Neural crest cell (in vitro differentiated cells): ENCODE data around the gene MOBP. TPM values are rescaled to one million over a fixed set of nuclear protein-coding genes. Genes with fewer than 3 reads are reported as not detected.

Source experiments
- DNase-seq: peaks from one replicate; pipeline ENCODE4 v3.0.0; 2021; ENCODE audit warnings: low read depth, mixed read lengths, low spot score
- H3K27ac Mint-ChIP-seq: one replicate; pipeline ENCODE4 v1.8.0; 2021; ENCODE audit warnings: mild to moderate bottlenecking, mixed read lengths; ENCODE audit not compliant: unreplicated experiment
- H3K27me3 Mint-ChIP-seq: 2 replicates; pipeline ENCODE4 v1.8.0; 2021; ENCODE audit warnings: low read depth, mild to moderate bottlenecking, mixed read lengths
- H3K36me3 Mint-ChIP-seq: 2 replicates; pipeline ENCODE4 v1.8.0; 2021; ENCODE audit warnings: low read depth, mild to moderate bottlenecking, mixed read lengths
- H3K4me1 Mint-ChIP-seq: 2 replicates; pipeline ENCODE4 v1.8.0; 2021; ENCODE audit warnings: mixed read lengths
- H3K4me3 Mint-ChIP-seq: one replicate; pipeline ENCODE4 v1.8.0; 2021; ENCODE audit warnings: mild to moderate bottlenecking, mixed read lengths
- H3K9me3 Mint-ChIP-seq: 2 replicates; pipeline ENCODE4 v1.8.0; 2021; ENCODE audit warnings: mixed read lengths
- CTCF ChIP-seq: fragments of 200-600 bp; sonication (generic); conservative IDR thresholded peaks from 2 replicates; pipeline ENCODE4 v1.5.0; 2021; ENCODE audit warnings: antibody characterized with exemption, mild to moderate bottlenecking
- total RNA-seq: library from RNA; stranded (reverse); gene quantifications from 2 replicates; pipeline ENCODE4 v1.2.1, GENCODE V29; 2021

The MOBP gene
- total RNA-seq, 1 donor from 2014 or later = not detected

GRCh38 chr3:39519103-39519502, 51.6 kb downstream of the MOBP start:
- no peak for DNase-seq
- H3K4me1 Mint-ChIP-seq = no peaks in the 10 kb centered on the region
- H3K4me3 Mint-ChIP-seq = no peak overlapping the region
- no peak for TF ChIP-seq CTCF
- H3K27me3 Mint-ChIP-seq = peaks cover 32% of the 10 kb centered on the region
- no peaks in the 10 kb centered on the region for H3K36me3 Mint-ChIP-seq
- no peaks in the 10 kb centered on the region for H3K9me3 Mint-ChIP-seq
- no peak overlapping the region for H3K27ac Mint-ChIP-seq

- TF ChIP-seq CTCF = no peak
- peaks cover 32% of the 10 kb centered on the region for H3K27me3 Mint-ChIP-seq
Measured at GRCh38 chr3:39519554-39520288, 52.2 kb downstream of the MOBP start.

GRCh38 chr3:39521456-39521855, 54.0 kb downstream of the MOBP start:
- no peak for TF ChIP-seq CTCF
- H3K4me1 Mint-ChIP-seq = no peaks in the 10 kb centered on the region
- no peak overlapping the region for H3K27ac Mint-ChIP-seq
- no peak for DNase-seq
- peaks cover 28% of the 10 kb centered on the region for H3K27me3 Mint-ChIP-seq
- peaks cover 7% of the 10 kb centered on the region for H3K9me3 Mint-ChIP-seq
- no peaks in the 10 kb centered on the region for H3K36me3 Mint-ChIP-seq
- H3K4me3 Mint-ChIP-seq = no peak overlapping the region

More at GRCh38 chr3:39519554-39520288, 52.2 kb downstream of the MOBP start:
- H3K4me3 Mint-ChIP-seq = no peak overlapping the region
- no peaks in the 10 kb centered on the region for H3K4me1 Mint-ChIP-seq
- peaks cover 4% of the 10 kb centered on the region for H3K9me3 Mint-ChIP-seq
- DNase-seq = no peak
- no peak overlapping the region for H3K27ac Mint-ChIP-seq
- H3K36me3 Mint-ChIP-seq = no peaks in the 10 kb centered on the region

- no peak overlapping the region for H3K27ac Mint-ChIP-seq
- TF ChIP-seq CTCF = no peak
- no peaks in the 10 kb centered on the region for H3K4me1 Mint-ChIP-seq
- H3K9me3 Mint-ChIP-seq = peaks cover 7% of the 10 kb centered on the region
- DNase-seq = no peak
- H3K36me3 Mint-ChIP-seq = no peaks in the 10 kb centered on the region
- H3K27me3 Mint-ChIP-seq = peaks cover 17% of the 10 kb centered on the region
- H3K4me3 Mint-ChIP-seq = no peak overlapping the region
Measured at GRCh38 chr3:39524107-39524506, 56.6 kb downstream of the MOBP start.

- Mint-ChIP-seq H3K4me3 (no peak overlapping the region), H3K36me3 (no peaks in the 10 kb centered on the region), H3K27ac (no peak overlapping the region), H3K27me3 (no peaks in the 10 kb centered on the region), H3K9me3 (peaks cover 7% of the 10 kb centered on the region), H3K4me1 (no peaks in the 10 kb centered on the region)
- DNase-seq = no peak
- no peak for TF ChIP-seq CTCF
Measured at GRCh38 chr3:39528844-39529243, 61.4 kb downstream of the MOBP start.
